HFF-Myc (cell line): ENCODE data around the gene TULP3.

Experiments
- DNase-seq: peaks from one replicate; pipeline ENCODE4 v3.0.0-alpha.2; 2011; ENCODE audit warnings: low read depth; ENCODE audit errors: extremely low read depth
- H3K4me3 ChIP-seq: replicated peaks from 2 replicates; pipeline ENCODE4 v1.5.1; 2011; ENCODE audit warnings: low read depth, mild to moderate bottlenecking, control low read depth, low read length
- TF ChIP-seq, protein P1 (sequence below): IDR thresholded peaks from 2 replicates; pipeline ENCODE4 v1.5.1; 2012; ENCODE audit warnings: mild to moderate bottlenecking, low read depth, low read length, control low read depth; ENCODE audit errors: missing control alignments

The TULP3 gene

DNA sequence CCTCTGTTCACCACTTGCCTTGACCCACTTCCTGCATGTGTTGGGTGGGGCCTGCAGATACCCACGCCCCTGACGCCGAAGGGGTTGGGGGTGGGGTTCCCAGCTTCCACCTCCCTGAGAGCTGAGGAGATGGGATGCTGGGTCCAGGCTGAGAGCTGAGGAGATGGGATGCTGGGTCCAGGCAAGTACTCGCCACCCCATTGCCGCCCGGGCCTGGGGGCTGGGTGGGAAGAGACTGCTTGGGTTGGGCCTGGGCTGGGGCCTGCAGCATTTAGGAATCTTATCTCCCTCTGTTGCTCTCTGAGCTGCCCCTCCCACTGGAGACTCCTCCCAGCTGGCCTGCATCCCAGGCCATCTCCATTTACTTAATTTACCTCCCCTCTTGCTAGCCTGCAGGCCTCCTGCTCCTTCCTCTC, 85.9 kb downstream of the TULP3 start:
- TF ChIP-seq, protein P1, sequence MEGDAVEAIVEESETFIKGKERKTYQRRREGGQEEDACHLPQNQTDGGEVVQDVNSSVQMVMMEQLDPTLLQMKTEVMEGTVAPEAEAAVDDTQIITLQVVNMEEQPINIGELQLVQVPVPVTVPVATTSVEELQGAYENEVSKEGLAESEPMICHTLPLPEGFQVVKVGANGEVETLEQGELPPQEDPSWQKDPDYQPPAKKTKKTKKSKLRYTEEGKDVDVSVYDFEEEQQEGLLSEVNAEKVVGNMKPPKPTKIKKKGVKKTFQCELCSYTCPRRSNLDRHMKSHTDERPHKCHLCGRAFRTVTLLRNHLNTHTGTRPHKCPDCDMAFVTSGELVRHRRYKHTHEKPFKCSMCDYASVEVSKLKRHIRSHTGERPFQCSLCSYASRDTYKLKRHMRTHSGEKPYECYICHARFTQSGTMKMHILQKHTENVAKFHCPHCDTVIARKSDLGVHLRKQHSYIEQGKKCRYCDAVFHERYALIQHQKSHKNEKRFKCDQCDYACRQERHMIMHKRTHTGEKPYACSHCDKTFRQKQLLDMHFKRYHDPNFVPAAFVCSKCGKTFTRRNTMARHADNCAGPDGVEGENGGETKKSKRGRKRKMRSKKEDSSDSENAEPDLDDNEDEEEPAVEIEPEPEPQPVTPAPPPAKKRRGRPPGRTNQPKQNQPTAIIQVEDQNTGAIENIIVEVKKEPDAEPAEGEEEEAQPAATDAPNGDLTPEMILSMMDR: no peak
- H3K4me3 ChIP-seq: no peak overlapping the region
- no peak for DNase-seq

DNA sequence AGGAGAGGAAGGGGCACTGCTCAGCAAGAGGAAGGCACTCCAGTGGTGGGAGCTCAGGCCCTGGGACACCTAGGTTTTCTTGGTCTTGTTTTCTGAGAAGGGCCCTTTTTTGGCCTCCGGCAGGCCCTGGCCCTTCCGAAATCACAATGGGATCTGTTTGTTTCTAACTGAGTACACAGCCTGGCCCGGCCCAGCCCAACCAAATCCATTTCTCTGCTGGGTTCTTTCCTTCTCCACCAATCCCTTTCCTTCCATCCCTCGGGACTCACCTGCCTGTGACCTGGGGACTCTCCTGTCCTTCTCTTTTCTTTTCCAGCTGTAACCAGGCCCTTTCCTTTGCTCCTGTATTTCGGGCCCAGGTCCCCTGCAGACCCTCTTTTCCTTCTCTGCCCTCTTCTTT, 87.1 kb downstream of the TULP3 start:
- TF ChIP-seq, protein P1: no peak
- DNase-seq: no peak
- no peak overlapping the region for H3K4me3 ChIP-seq

DNA sequence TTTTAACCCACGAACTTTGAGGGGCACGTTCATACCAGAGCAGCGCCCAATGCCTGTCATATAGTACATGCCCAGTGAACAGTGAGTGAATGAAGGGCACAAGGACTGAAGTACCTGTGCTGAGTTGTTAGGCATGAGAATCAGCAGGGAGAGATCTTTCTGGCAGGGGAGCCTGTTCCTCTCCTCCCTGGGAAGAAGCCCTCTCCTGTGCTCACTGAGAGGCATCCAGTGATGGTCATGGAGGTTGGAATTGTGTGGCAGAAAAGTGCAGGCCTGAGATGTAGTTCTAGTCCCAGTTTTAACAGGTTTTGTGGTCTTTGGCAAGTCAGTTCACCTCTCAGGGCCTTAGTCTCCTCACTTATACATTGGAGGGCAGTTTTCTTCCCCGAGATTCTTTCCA, 89.1 kb downstream of the TULP3 start:
- H3K4me3 ChIP-seq: no peak overlapping the region
- DNase-seq: no peak
- TF ChIP-seq, protein P1: no peak

DNA sequence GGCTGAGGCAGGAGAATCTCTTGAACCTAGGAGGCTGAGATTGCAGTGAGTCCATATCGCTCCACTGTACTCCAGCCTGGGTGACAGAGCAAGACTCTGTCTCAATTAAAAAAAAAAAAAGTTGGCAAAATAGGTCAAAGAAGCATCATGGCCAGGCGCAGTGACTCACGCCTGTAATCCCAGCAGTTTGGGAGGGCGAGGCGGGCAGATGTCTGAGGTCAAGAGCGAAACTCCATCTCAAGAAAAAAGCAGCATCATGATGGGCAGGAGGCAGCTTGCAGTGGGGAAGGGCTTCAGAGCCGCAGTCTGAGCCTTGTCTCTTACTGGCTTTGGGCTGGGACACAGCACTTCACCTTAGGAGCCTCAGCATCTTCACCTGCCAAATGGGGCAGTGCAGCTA, 89.9 kb downstream of the TULP3 start:
- TF ChIP-seq, protein P1: no peak
- DNase-seq: no peak
- H3K4me3 ChIP-seq: no peak overlapping the region

DNA sequence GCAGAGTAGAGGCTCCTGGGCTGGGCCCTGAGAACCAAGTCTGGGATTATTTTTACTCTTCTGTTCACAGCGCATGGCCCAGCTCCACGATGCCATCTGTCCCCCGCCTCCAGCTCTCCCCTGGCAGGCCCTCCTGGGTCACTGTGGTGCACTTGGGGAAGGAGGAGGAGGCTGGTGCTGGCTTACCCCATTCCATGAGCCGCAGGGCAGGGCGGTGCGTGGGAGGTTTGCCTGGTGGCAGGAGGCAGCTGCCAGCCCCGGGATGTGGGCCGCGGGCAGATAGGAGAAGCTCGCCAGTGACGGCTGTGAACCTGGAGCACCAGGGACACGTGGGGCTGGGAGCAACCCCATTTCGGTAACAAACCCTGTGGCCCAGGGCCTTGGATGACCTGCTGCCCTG, 91.7 kb downstream of the TULP3 start:
- DNase-seq: no peak
- TF ChIP-seq, protein P1: no peak
- no peak overlapping the region for H3K4me3 ChIP-seq

DNA sequence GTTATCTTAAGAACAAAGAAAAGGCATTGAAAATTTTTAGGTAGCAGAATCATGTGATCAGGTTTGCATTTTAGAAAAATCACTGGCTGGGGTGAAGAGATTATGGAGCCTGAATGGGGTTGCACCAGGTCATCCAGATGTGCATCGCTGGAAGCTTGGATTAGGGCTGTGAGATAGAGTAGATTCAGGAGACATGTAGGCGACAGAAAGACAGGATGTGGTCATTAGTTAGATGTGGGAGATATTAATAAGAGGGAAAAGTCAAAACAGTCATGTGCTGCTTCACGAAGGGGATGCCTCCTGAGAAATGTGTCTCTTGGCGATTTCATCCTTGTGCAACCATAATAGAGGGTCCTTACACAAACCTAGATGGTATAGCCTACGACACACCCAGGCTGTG, 93.6 kb downstream of the TULP3 start:
- DNase-seq: no peak
- TF ChIP-seq, protein P1: no peak
- no peak overlapping the region for H3K4me3 ChIP-seq

DNA sequence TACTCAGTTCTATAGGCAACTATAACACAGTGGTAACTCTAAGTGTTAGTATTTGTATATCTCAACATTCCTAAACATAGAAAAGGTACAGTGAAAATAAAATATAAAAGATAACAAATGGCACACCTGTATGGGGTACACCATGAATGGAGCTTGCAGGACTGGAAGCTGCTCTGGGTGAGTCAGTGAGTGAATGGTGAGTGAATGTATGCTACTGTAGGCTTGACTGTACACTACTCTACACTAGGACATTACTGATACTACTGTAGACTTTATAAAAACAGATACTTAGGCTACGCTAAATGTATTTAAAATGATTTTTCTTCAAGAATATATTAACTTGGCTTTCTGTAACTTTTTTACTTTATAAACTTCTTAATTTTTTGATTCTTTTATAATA, 94.0 kb downstream of the TULP3 start:
- TF ChIP-seq, protein P1: no peak
- DNase-seq: no peak
- no peak overlapping the region for H3K4me3 ChIP-seq
